Islet of Langerhans (tissue), 1 donor: Measurements from ENCODE around the gene THADA.

Experiments
- FAIRE-seq: peaks from one replicate; lab custom pipeline; 2011; peaks lifted over from hg19 to GRCh38; lab: Jason Lieb, UNC

The THADA gene

DNA sequence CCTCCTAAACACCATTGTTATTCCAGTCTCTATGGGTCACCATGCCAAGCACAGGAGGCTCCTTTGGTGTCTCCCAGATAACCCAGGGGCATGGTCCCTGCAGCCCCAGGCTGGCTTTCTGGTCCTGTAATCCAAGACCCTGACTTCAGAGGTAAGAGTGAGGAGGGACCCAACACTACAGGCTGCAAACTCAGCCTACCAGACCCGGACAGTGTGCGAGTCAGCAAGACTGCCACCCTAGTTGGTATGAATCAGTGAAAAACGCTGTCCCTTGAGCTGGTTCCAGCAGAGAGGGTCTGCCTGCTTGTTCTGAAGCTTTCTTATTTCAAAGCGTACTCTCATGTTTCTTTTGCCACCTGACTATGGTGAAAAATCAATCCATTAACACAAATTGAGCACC lies 321.8 kb downstream of the THADA start:
- no peak for FAIRE-seq

DNA sequence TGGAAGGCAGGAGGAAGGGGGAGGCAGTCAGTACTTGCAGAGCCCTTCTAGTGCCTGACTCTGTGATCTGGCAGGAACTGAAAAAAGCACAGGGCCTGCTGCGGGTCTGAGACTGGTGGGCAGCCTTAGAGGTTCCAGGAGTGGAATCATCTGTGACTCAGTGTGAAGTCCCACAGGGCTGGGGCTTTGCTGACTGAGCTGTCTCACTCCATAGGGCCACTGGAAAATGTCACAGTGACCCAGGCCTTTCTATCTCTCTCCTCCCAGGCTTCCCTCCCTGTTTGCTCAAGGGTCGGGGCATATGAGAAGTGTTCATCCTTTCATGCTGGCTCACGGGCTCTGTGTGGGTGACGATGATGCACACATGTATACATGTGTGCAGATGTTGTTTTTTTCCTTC lies 322.3 kb downstream of the THADA start:
- FAIRE-seq, result no peak

GRCh38 chr2:43270930-43271615 lies 324.8 kb downstream of the THADA start:
- no peak for FAIRE-seq

- no peak for FAIRE-seq
These were observed 325.4 kb downstream of the THADA start for GRCh38 chr2:43270461-43270860.

- no peak for FAIRE-seq
These were observed 326.1 kb downstream of the THADA start for GRCh38 chr2:43269706-43270105.

GRCh38 chr2:43269074-43269572 lies 326.7 kb downstream of the THADA start:
- peak; percentile 80 for FAIRE-seq

DNA sequence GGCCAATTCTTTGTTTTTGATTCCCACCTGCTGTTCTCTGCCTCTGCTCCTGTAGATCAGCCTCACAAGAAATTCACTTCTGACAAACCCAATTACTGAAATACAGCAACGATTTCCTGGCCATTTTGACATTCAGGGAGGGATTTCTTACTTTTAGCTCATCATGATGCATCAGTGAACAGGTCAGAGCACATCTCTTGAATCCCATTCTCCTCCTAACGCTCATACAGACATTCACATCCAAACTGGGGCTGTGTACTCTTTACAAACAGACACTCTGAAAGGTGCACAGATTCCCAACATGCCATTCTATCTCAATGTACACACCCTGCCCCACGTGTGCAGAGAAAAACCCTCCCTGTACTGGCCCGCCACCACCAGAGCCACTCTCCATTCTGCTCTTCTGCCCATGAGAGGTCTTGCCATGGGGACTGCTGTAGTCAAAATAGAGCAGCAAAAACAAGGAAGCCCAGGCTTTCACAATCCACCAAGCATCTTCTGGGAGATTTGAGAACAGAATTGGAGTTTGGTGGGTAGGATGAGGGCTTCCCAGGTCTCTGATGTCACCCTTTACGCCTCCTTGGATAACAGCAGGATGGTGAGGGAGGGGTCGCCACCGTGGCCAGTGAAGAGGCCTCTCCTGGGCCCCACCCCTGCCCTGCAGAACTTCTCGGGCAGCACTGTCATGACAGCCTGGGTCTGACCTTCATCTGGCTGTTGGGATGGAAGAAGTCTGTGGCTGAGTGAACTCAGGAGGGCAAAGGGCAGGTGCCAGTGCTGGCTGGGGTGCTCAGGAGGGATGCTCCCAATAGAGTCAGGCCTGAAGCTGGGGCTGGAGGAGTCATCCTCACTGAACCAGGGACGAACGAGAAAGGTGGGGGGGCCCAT lies 327.5 kb downstream of the THADA start:
- no peak for FAIRE-seq

DNA sequence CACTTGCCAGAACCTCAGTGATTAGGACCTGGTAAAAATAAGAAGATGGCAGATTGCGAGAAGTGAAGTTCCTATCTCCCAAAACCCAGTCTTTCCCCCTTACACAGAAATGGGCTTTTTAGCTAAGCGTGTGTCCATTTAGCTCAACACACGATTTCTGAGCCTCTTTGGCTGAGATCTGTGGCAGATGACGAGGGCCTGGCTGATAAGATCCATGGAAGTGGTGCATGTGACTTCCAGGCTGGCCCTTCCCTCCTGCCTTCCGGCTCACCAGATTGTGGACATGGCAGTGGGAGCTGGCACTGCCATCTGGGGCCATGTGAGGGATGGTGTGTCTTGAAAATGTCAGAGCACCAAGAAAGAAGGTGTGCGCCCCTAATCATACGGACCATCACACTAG lies 328.5 kb downstream of the THADA start:
- no peak for FAIRE-seq

GRCh38 chr2:43266711-43267111 lies 329.1 kb downstream of the THADA start:
- no peak for FAIRE-seq

GRCh38 chr2:43265421-43265820 lies 330.4 kb downstream of the THADA start:
- FAIRE-seq, result no peak

DNA sequence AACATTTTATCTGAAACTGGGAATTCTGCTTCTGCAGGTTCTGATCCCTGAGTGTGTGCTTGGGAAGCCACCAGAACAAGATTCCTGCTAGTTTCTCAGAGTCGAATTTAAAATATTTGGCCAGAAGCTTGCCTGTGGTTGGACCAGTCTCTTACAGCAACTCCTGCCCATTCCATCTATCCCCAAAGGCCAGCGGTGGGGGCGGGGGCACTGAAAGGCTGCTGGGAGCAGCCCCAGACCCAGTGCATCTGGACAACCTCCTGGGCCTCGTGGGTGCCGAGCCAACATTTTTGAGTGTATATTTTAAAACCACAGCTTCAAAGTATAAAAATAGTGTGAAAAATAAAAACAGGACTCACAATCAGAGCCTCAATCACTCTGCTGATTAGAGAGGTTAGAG lies 330.8 kb downstream of the THADA start:
- no peak for FAIRE-seq

DNA sequence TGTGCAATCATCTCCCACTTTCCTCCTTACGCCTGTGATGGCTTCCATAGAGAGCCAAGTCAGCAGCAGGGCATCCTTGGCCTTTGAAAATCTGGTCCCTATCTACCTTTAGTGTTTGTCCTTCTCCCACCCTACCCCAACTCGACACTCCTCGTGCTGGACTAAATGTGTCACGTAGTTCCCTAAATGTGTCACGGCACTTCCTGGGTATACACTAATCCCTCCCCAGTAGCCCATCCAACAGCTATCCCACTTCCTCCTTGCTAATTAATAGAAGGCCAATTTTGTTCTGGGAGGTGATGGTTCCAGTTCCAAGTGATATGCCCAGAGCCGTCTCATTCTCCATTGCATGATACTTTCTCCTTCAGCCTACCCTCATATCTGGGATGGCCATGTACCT lies 332.9 kb downstream of the THADA start:
- no peak for FAIRE-seq

DNA sequence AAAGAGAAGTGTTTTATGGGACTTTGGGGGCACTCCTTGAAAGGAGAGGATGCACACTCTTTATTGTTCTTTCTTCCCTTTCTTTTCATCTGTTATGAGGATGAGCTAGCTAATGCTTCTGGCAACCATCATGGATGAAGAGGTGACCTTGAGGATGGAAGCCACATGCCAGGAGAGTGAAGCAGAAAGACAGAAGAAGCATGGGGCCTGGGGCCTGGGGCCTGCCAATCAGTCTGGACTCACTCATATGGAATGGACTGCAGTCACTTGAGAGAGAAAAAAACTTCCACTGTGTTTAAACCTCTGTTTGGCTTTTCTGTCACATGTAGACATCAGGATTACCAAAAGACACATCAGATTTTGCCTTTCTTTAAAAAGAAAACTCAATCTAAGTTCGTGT lies 333.6 kb downstream of the THADA start:
- FAIRE-seq, result no peak

- FAIRE-seq, result no peak
These were observed 336.3 kb downstream of the THADA start for GRCh38 chr2:43259512-43259911.

GRCh38 chr2:43258547-43259156 lies 337.2 kb downstream of the THADA start:
- no peak for FAIRE-seq

DNA sequence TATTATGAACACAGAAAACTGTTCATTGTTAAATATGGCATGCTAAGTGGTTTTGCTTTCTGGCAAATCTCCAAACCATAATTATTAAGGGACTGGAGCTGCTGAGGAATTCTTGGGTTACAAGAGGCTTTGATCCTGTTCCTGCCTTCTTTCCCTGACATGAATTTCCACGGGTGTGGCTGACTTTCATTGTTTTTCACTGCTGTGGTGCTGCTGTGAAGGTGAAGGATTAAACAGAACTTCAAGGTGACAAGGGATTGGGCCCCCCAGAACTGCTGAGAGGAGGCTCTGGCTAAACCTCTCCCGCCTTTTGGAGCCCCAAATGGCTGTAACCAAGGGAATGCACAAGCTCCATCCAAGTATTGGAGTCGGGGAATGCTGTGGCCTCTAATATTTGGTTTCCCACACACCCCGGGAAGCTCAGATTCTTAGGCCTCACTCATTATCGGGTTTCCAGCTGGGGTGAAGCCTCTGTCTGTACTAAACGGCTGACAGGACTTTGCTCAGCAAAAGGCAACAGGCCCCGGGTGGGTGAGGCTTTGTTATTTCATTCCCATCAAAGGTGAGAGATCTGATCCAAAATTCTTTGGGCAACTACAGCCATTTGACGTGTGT lies 340.4 kb downstream of the THADA start:
- no peak for FAIRE-seq

- no peak for FAIRE-seq
These were observed 341.5 kb downstream of the THADA start for GRCh38 chr2:43254331-43254730.

- FAIRE-seq, result no peak
These were observed 344.6 kb downstream of the THADA start for GRCh38 chr2:43251171-43251731.

- no peak for FAIRE-seq
These were observed 345.8 kb downstream of the THADA start for GRCh38 chr2:43250015-43250414.

GRCh38 chr2:43248621-43249020 lies 347.2 kb downstream of the THADA start:
- no peak for FAIRE-seq

GRCh38 chr2:43246641-43247040 lies 349.2 kb downstream of the THADA start:
- FAIRE-seq, result no peak

DNA sequence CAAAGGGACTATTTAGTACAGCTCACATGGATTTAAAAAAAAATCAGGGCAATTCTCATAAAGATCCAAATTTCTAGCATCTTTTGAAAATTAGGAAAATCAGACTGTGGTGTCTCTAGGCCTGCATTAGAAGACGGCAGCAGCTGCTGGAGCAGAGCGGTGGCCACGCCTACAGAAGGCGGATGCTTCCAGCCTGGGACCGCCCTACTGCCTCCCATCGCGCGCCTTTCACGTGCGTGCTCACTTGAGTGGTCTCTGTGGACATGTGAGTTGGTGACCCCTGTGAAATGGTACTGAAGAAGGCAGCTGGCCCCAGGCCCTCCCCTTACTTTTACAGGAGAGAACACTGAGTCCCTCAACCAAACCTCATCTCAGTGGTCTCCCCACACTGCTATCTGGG lies 354.3 kb downstream of the THADA start:
- FAIRE-seq, result no peak
